Panc1 (cell line): ENCODE measurements around the gene ANKRA2. TPM values are rescaled to one million over a fixed set of nuclear protein-coding genes. Genes with fewer than 3 reads are reported as not detected.

Experiments
- ATAC-seq: fragments of 200-7000 bp; cut with Tn5 transposase; 2 replicates; pipeline ENCODE4 v1.9.1; 2020; ENCODE audit warnings: mild to moderate bottlenecking, moderate library complexity
- BruUV-seq: library from RNA; stranded (reverse); fragments of 400-500 nt; replicated peaks from 2 replicates; lab custom pipeline; 2021; lab: Mats Ljungman, UMichigan
- CTCF ChIA-PET: fragments of 300-600 bp; sonication (Branson Sonifier 250); formaldehyde crosslinking; loops from one replicate; lab custom pipeline; 2022; ENCODE audit warnings: antibody characterized with exemption; lab: Charles Lee
- POLR2A ChIA-PET: fragments of 300-600 bp; sonication (Branson Sonifier 250); formaldehyde crosslinking; loops from one replicate; lab custom pipeline; 2022; ENCODE audit warnings: antibody characterized with exemption; lab: Charles Lee
- DNase-seq: peaks from one replicate; pipeline ENCODE4 v3.0.0-alpha.2; 2010; ENCODE audit warnings: low read depth, low spot score
- H3K27ac ChIP-seq: 2 replicates; pipeline ENCODE4 v1.5.1; 2011; ENCODE audit warnings: mild to moderate bottlenecking, low read length, inconsistent platforms
- H3K27me3 ChIP-seq: fragments of 200-500 bp; sonication (Bioruptor generic); 2 replicates; pipeline ENCODE4 v1.6.0; 2014; ENCODE audit warnings: low read length, inconsistent platforms; ENCODE audit not compliant: control insufficient read depth, insufficient read depth
- H3K36me3 ChIP-seq: fragments of 200-500 bp; sonication (Bioruptor generic); 2 replicates; pipeline ENCODE4 v1.5.1; 2014; ENCODE audit warnings: inconsistent platforms, mild to moderate bottlenecking, low read length, moderate library complexity; ENCODE audit not compliant: control insufficient read depth, insufficient read depth
- H3K4me1 ChIP-seq: 2 replicates; pipeline ENCODE4 v1.5.1; 2011; ENCODE audit warnings: inconsistent platforms, mild to moderate bottlenecking, low read length, moderate library complexity; ENCODE audit not compliant: control insufficient read depth, insufficient read depth
- H3K4me3 ChIP-seq, 2 experiments: 2 replicates each; pipeline ENCODE4 v1.5.1; 2011 to 2012; ENCODE audit warnings: low read depth in 2 of 2, low read length in 2 of 2, mild to moderate bottlenecking in 2 of 2, inconsistent platforms in 1 of 2, moderate library complexity in 1 of 2
- H3K9me3 ChIP-seq: fragments of 200-500 bp; sonication (Bioruptor generic); 2 replicates; pipeline ENCODE4 v1.5.1; 2014; ENCODE audit warnings: low read depth, mild to moderate bottlenecking, inconsistent platforms, low read length, moderate library complexity; ENCODE audit not compliant: control insufficient read depth, insufficient read depth
- POLR2AphosphoS5 ChIP-seq: IDR thresholded peaks from 2 replicates; pipeline ENCODE4 v1.6.1; 2012; ENCODE audit warnings: mild to moderate bottlenecking, low read depth, low read length, moderate library complexity
- SIN3A ChIP-seq: IDR thresholded peaks from 2 replicates; pipeline ENCODE4 v1.6.1; 2012; ENCODE audit warnings: low read depth, mild to moderate bottlenecking, low read length, moderate library complexity, borderline replicate concordance; ENCODE audit not compliant: insufficient read depth
- TCF7L2 ChIP-seq: IDR thresholded peaks from 2 replicates; pipeline ENCODE4 v1.6.1; 2011; ENCODE audit warnings: mild to moderate bottlenecking, low read depth, low read length, inconsistent platforms
- in situ Hi-C: cut with HindIII; loops from 2 replicates; pipeline ENCODE4 v1.10.0; 2016; ENCODE audit warnings: low sequenced_read_pairs, low pct_unique_long_range_greater_than_20kb
- intact Hi-C: fragments of 100-400 bp; cut with micrococcal nuclease; formaldehyde crosslinking; loops from one replicate; pipeline ENCODE4 v1.10.0; 2022; ENCODE audit not compliant: unreplicated experiment
- total RNA-seq: library from RNA; stranded (reverse); gene quantifications from one replicate; pipeline ENCODE4 v1.2.1, GENCODE V29; 2021; ENCODE audit not compliant: unreplicated experiment
- TF ChIP-seq, protein P1 (sequence below): fragments of 450-650 bp; IDR thresholded peaks from 2 replicates; pipeline ENCODE4 v1.5.1; 2017; ENCODE audit warnings: mild to moderate bottlenecking
- TF ChIP-seq, protein P2 (sequence below), 2 experiments: IDR thresholded peaks; 2 replicates each; pipeline ENCODE4 v1.6.1; 2011 to 2012; ENCODE audit warnings: low read depth in 2 of 2, control low read depth in 1 of 2, low read length in 1 of 2, mild to moderate bottlenecking in 1 of 2, moderate library complexity in 1 of 2; ENCODE audit not compliant: insufficient read depth in 1 of 2

The ANKRA2 gene
- total RNA-seq, 1 experiment from 2014 or later: 6.7 TPM

GRCh38 chr5:73534011-73534644 lies 31.3 kb downstream of the ANKRA2 start:
- TF ChIP-seq POLR2AphosphoS5 (no peak), TCF7L2 (no peak), SIN3A (no peak)
- TF ChIP-seq, protein P1, sequence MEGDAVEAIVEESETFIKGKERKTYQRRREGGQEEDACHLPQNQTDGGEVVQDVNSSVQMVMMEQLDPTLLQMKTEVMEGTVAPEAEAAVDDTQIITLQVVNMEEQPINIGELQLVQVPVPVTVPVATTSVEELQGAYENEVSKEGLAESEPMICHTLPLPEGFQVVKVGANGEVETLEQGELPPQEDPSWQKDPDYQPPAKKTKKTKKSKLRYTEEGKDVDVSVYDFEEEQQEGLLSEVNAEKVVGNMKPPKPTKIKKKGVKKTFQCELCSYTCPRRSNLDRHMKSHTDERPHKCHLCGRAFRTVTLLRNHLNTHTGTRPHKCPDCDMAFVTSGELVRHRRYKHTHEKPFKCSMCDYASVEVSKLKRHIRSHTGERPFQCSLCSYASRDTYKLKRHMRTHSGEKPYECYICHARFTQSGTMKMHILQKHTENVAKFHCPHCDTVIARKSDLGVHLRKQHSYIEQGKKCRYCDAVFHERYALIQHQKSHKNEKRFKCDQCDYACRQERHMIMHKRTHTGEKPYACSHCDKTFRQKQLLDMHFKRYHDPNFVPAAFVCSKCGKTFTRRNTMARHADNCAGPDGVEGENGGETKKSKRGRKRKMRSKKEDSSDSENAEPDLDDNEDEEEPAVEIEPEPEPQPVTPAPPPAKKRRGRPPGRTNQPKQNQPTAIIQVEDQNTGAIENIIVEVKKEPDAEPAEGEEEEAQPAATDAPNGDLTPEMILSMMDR: no peak
- TF ChIP-seq, protein P2, sequence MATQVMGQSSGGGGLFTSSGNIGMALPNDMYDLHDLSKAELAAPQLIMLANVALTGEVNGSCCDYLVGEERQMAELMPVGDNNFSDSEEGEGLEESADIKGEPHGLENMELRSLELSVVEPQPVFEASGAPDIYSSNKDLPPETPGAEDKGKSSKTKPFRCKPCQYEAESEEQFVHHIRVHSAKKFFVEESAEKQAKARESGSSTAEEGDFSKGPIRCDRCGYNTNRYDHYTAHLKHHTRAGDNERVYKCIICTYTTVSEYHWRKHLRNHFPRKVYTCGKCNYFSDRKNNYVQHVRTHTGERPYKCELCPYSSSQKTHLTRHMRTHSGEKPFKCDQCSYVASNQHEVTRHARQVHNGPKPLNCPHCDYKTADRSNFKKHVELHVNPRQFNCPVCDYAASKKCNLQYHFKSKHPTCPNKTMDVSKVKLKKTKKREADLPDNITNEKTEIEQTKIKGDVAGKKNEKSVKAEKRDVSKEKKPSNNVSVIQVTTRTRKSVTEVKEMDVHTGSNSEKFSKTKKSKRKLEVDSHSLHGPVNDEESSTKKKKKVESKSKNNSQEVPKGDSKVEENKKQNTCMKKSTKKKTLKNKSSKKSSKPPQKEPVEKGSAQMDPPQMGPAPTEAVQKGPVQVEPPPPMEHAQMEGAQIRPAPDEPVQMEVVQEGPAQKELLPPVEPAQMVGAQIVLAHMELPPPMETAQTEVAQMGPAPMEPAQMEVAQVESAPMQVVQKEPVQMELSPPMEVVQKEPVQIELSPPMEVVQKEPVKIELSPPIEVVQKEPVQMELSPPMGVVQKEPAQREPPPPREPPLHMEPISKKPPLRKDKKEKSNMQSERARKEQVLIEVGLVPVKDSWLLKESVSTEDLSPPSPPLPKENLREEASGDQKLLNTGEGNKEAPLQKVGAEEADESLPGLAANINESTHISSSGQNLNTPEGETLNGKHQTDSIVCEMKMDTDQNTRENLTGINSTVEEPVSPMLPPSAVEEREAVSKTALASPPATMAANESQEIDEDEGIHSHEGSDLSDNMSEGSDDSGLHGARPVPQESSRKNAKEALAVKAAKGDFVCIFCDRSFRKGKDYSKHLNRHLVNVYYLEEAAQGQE (IDR thresholded peaks at IDR 0.05; ENCODE audit: insufficient read depth in 1 of 2, low read depth in 2 of 2, low read length in 1 of 2): no peak
- Histone ChIP-seq H3K4me1 (no peaks in the 10 kb centered on the region), H3K27ac (no peak overlapping the region), H3K4me3 (no peak overlapping the region), H3K9me3 (peaks cover 7% of the 10 kb centered on the region; the same call in 1 of the 2 replicates), H3K27me3 (no peaks in the 10 kb centered on the region), H3K36me3 (no peaks in the 10 kb centered on the region)
- in situ Hi-C loops (no loop called here), intact Hi-C loops (no loop called here)
- DNase-seq: no peak
- no TSS peak for BruUV-seq
- POLR2A ChIA-PET: no interaction called here
- CTCF ChIA-PET: no interaction called here
- ATAC-seq: no peak

DNA sequence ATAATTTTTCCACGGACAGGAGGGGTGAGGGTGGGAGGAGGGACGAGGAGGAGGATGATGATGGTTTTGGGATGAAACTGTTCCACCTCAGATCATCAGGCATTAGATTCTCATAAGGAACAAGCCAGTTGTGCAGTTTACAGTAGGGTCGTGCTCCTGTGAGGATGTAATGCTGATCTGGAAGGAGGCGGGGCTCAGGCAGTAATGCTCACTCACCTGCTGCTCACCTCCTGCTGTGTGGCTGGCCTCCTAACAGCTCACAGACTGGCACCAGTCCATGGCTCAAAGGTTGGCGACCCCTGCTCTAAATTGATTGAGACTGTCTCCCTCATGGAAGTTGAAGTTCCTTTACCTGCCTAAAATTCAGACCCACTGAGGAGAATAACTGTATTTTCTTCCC lies 33.2 kb downstream of the ANKRA2 start:
- ATAC-seq (no peak), DNase-seq (no peak)
- no peak overlapping the region for H3K27ac ChIP-seq
- H3K36me3 ChIP-seq: no peaks in the 10 kb centered on the region
- TF ChIP-seq POLR2AphosphoS5 (no peak), SIN3A (no peak), TCF7L2 (no peak)
- TF ChIP-seq, protein P1: no peak
- TF ChIP-seq, protein P2 (IDR thresholded peaks at IDR 0.05; ENCODE audit: insufficient read depth in 1 of 2, low read depth in 2 of 2, low read length in 1 of 2): no peak
- H3K9me3 ChIP-seq: peaks cover 7% of the 10 kb centered on the region; the same call in 1 of the 2 replicates
- intact Hi-C loops: no loop called here
- in situ Hi-C loops: no loop called here
- H3K4me1 ChIP-seq: no peaks in the 10 kb centered on the region
- POLR2A ChIA-PET: no interaction called here
- no peaks in the 10 kb centered on the region for H3K27me3 ChIP-seq
- BruUV-seq: no TSS peak
- CTCF ChIA-PET: no interaction called here
- H3K4me3 ChIP-seq: no peak overlapping the region
